Cardiac muscle cell (in vitro differentiated cells and primary cell): ENCODE measurements around the gene TIMM50. TPM values are rescaled to one million over a fixed set of nuclear protein-coding genes. Genes with fewer than 3 reads are reported as not detected.

Experiments used
- DNase-seq, 2 donors: peaks; one replicate each; pipeline versions ENCODE4 v3.0.0 to v3.0.0-alpha.2; 2010 to 2017; ENCODE audit warnings: low read depth in 1 of 2, low spot score in 1 of 2
- H3K27ac ChIP-seq: fragments of 200-600 bp; sonication (generic); 2 replicates; pipeline ENCODE4 v1.5.1; 2016
- H3K27me3 ChIP-seq: fragments of 200-600 bp; sonication (generic); 2 replicates; pipeline ENCODE4 v1.6.0; 2016; ENCODE audit warnings: control low read depth
- H3K36me3 ChIP-seq: fragments of 200-600 bp; sonication (generic); 2 replicates; pipeline ENCODE4 v1.5.1; 2016; ENCODE audit warnings: control low read depth
- H3K4me1 ChIP-seq: fragments of 200-600 bp; sonication (generic); 2 replicates; pipeline ENCODE4 v1.8.1; 2017; ENCODE audit warnings: low read depth, mild to moderate bottlenecking, mixed run types
- H3K4me3 ChIP-seq: fragments of 200-600 bp; sonication (generic); 2 replicates; pipeline ENCODE4 v1.5.1; 2016; ENCODE audit warnings: mild to moderate bottlenecking
- H3K9me3 ChIP-seq: fragments of 200-600 bp; sonication (generic); 2 replicates; pipeline ENCODE4 v1.5.1; 2017; ENCODE audit warnings: low read depth, mild to moderate bottlenecking, control low read depth
- polyA plus RNA-seq: library from polyadenylated mRNA; unstranded; fragments of >200 nt; fragmentation: Nextera tagmentation; extraction: Ambion mirVana; gene quantifications from 2 replicates; pipeline ENCODE4 v1.2.1, GENCODE V29; 2016
- total RNA-seq: library from RNA; depleted of rRNA; stranded (reverse); fragments of >200 nt; gene quantifications from 2 replicates; pipeline ENCODE4 v1.2.3, GENCODE V29; 2016
- TF ChIP-seq, protein P1 (sequence below): IDR thresholded peaks from 2 replicates; pipeline ENCODE4 v1.5.1; 2012; ENCODE audit warnings: low read depth, mild to moderate bottlenecking, low read length

The TIMM50 gene
- total RNA-seq = 80.4 and 108 TPM in 2 replicates
- 93.3 and 101 TPM in 2 replicates for polyA plus RNA-seq

DNA sequence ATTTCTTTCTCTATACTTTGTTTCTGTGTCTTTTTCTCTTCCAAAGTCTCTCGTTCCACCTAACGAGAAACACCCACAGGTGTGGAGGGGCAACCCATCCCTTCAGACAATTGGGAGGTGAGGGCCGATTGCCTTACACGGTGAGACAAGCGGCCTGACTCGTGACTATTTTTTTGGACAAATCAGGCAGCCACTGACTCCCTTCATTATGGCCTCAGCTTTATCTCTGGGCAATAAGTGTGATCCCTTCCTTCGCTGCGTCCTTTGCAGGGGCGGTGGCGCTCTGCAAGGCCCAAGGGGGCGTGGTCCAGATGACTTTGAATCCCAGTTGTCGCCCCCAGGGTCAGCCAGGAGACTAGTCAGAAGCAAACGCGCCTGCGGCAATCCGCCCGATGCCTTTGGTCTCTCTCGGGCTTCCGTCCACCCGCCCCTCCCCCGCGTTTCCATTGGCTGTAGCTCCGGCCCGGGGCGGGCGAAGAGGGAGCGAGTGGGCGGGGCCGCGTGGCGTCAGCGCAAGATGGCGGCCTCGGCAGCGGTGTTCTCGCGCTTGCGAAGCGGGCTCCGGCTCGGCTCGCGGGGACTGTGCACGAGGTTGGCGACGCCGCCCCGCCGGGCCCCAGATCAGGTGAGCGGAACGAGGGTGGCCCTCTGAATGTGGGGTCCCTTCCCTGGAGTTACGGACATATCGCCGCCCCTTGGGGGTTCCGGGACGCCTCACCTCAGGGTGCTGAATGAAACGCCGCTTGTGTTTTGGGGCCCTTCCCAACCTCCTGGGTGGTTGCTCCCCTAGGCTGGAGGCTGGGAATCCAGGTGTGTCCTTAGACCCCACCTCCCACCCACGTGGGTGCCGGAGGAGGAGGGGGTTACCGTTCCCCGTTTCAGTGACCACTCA, at the start of gene TIMM50:
TSS of gene TIMM50 (plus strand) at position 502 of the 892 bp plus-strand sequence. CDS start at position 518, 16 bp downstream.
- no peaks in the 10 kb centered on the region for H3K27me3 ChIP-seq
- peak; percentile 95 to 100 for DNase-seq
- H3K27ac ChIP-seq = peak within 1 kb of the TSS; percentile 95
- TF ChIP-seq, protein P1, sequence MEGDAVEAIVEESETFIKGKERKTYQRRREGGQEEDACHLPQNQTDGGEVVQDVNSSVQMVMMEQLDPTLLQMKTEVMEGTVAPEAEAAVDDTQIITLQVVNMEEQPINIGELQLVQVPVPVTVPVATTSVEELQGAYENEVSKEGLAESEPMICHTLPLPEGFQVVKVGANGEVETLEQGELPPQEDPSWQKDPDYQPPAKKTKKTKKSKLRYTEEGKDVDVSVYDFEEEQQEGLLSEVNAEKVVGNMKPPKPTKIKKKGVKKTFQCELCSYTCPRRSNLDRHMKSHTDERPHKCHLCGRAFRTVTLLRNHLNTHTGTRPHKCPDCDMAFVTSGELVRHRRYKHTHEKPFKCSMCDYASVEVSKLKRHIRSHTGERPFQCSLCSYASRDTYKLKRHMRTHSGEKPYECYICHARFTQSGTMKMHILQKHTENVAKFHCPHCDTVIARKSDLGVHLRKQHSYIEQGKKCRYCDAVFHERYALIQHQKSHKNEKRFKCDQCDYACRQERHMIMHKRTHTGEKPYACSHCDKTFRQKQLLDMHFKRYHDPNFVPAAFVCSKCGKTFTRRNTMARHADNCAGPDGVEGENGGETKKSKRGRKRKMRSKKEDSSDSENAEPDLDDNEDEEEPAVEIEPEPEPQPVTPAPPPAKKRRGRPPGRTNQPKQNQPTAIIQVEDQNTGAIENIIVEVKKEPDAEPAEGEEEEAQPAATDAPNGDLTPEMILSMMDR = no peak
- peak within 1 kb of the TSS; percentile 89 for H3K4me3 ChIP-seq
- no peaks in the 10 kb centered on the region for H3K9me3 ChIP-seq
- peaks cover 12% of the 10 kb centered on the region for H3K4me1 ChIP-seq
- peaks cover 17% of the 10 kb centered on the region for H3K36me3 ChIP-seq

DNA sequence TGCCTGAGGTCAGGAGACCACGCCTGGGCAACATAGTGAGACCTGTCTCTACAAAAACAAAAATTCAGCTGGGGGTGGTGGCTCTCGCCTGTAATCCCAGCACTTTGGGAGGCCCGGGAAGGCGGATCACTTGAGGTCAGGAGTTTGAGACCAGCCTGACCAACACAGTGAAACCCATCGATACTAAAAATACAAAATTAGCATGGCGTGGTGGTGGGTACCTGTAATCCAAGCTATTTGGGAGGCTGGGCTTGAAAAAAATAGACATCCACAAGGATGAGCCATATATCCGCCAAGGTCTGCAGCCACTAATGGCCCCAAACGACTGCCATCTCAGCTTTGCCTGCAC, 48.0 kb upstream of the TIMM50 start:
- DNase-seq = no peak
- Histone ChIP-seq H3K27me3 (no peaks in the 10 kb centered on the region), H3K9me3 (no peaks in the 10 kb centered on the region), H3K36me3 (peaks cover 17% of the 10 kb centered on the region), H3K27ac (no peak overlapping the region), H3K4me1 (peaks cover 19% of the 10 kb centered on the region), H3K4me3 (no peak overlapping the region)
- TF ChIP-seq, protein P1 = no peak

DNA sequence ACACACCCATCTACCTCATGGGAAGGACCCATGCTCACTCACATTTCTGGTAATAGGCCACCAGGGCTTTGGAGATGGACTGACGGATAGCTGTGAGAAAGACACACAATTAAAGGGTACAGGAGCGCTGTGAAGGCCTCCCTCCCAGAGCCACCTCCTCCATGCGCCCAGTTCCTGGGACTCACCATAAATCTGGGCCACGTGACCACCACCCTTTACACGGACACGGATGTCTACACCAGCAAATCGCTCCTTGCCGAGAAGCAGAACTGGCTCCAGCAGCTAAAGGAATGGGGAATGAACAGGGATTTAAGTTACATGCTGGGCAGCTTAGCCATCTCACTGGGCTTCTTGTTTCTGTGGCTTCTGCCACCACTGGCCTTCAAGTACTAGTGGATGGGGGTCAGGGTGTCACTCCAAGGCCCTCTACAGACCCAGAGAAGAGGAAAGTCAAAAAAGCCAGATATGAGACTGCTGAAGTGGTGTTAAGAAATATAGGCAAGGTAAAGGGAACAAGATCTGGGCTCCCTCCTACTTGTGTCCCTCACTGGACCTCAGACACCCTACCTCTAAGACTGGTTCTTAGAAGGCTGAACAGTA, 47.1 kb upstream of the TIMM50 start:
- H3K27me3 ChIP-seq = no peaks in the 10 kb centered on the region
- TF ChIP-seq, protein P1 = no peak
- H3K36me3 ChIP-seq = peaks cover 17% of the 10 kb centered on the region
- peaks cover 16% of the 10 kb centered on the region for H3K4me1 ChIP-seq
- H3K9me3 ChIP-seq = no peaks in the 10 kb centered on the region
- H3K27ac ChIP-seq = no peak overlapping the region
- no peak for DNase-seq
- no peak overlapping the region for H3K4me3 ChIP-seq

DNA sequence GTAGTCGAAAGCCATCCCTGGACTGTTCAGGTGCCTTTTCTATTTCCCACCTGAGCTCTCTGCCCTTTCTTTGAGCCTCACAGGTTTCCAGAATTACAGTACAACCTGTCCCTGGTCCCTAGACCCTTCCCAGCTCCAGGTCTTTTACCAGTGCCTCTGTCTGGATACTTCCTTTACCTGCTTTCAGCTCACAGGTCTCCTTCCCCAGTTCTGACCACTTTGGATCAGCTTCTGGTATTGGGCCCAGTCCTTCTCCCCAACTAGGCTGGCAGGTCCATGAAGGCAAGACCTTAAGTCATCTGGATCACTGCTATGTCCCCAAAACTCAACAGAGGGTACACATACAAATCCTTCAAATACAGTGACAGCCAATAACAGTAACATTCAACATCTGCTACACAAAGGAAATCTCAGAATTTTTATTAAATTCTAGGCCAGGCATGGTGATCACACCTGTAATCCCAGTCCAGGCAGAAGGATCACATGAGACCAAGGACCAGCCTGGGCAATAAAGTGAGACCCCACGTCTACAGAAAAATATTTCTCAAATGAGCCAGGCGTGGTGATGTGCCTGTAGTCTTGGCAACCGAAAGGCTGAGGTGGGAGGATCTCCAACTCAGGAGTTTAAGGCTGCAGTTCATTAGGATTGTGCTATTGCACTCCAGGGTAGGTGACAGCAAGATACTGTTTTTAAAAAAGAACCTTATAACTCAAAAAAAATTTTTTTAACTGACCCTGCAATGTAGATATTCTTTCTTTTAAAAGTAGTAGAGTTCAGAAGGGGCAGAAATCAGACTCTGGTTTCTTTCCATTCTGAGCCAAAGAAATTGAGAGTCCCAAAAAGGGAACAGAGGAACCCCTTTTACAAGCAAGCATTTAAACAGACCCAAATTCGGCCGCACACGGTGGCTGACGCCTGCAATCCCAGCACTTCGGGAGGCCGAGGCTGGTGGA, 46.2 kb upstream of the TIMM50 start:
- TF ChIP-seq, protein P1 = no peak
- Histone ChIP-seq H3K4me3 (peak overlapping the region; percentile 99), H3K36me3 (peaks cover 17% of the 10 kb centered on the region), H3K9me3 (no peaks in the 10 kb centered on the region), H3K4me1 (peaks cover 9% of the 10 kb centered on the region), H3K27ac (peak overlapping the region; percentile 88), H3K27me3 (no peaks in the 10 kb centered on the region)
- no peak for DNase-seq
